GM21447 (cell line): ENCODE measurements around the gene SCNM1.
"Not testable (repeated sequence)": the region's sequence is repeated elsewhere in the genome, so short reads cannot be mapped to it uniquely, and the experiment has no call there.

Experiments
- ATAC-seq: cut with Tn5 transposase; IDR thresholded peaks from one replicate; pipeline ENCODE4 v1.9.1; 2021; ENCODE audit not compliant: unreplicated experiment

Gene SCNM1

GRCh38 chr1:151192047-151192446, 26.1 kb downstream of the SCNM1 start:
- ATAC-seq: no peak

- no peak for ATAC-seq
These were observed 27.4 kb downstream of the SCNM1 start for GRCh38 chr1:151193304-151193703.

- ATAC-seq: no peak
These were observed 27.9 kb downstream of the SCNM1 start for GRCh38 chr1:151193856-151194255.

GRCh38 chr1:151194894-151195594, 29.1 kb downstream of the SCNM1 start:
- not testable (repeated sequence) for ATAC-seq

- ATAC-seq: no peak
These were observed 30.4 kb downstream of the SCNM1 start for GRCh38 chr1:151196292-151196800.

GRCh38 chr1:151197863-151198253, 31.9 kb downstream of the SCNM1 start:
- ATAC-seq: no peak

- ATAC-seq: peak; percentile 83
These were observed 32.5 kb downstream of the SCNM1 start, which contains the start of gene PIP5K1A for GRCh38 chr1:151198254-151199127. Gene PIP5K1A (plus strand): TSS chr1:151198552. CDS start chr1:151198997, 445 bp downstream.

- ATAC-seq: no peak
These were observed 34.1 kb downstream of the SCNM1 start for GRCh38 chr1:151199873-151200581.

GRCh38 chr1:151205381-151205965, 39.5 kb downstream of the SCNM1 start:
- ATAC-seq: not testable (repeated sequence)

- ATAC-seq: no peak
These were observed 44.9 kb downstream of the SCNM1 start for GRCh38 chr1:151210830-151211229.

- ATAC-seq: no peak
These were observed 46.2 kb downstream of the SCNM1 start for GRCh38 chr1:151211972-151212705.

- ATAC-seq: no peak
These were observed 47.6 kb downstream of the SCNM1 start for GRCh38 chr1:151213560-151213959.
